IMR-90 (cell line): Measurements from ENCODE around the gene ZNF407. TPM values are rescaled to one million over a fixed set of nuclear protein-coding genes. Genes with fewer than 3 reads are reported as not detected.

Experiments used
- ATAC-seq: fragments of 200-7000 bp; cut with Tn5 transposase; 2 replicates; pipeline ENCODE4 v1.9.1; 2020; ENCODE audit warnings: low read depth, mild to moderate bottlenecking, moderate library complexity
- BruUV-seq: library from RNA; stranded (reverse); fragments of 400-500 nt; replicated peaks from 2 replicates; lab custom pipeline; 2021; lab: Mats Ljungman, UMichigan
- CTCF ChIA-PET: fragments of 300-600 bp; formaldehyde crosslinking; extraction: SDS; loops from one replicate; lab custom pipeline; 2021; ENCODE audit warnings: antibody characterized with exemption; lab: Yijun Ruan, JAX
- POLR2A ChIA-PET: fragments of 300-600 bp; sonication (Branson Sonifier 250); formaldehyde crosslinking; loops from one replicate; lab custom pipeline; 2022; ENCODE audit warnings: antibody characterized with exemption; ENCODE audit not compliant: unreplicated experiment; lab: Charles Lee
- DNase-seq: peaks from one replicate; pipeline ENCODE4 v3.0.0; 2013
- H2AFZ ChIP-seq: replicated peaks from 2 replicates; pipeline ENCODE3; 2013; ENCODE audit warnings: low read length, mild to moderate bottlenecking; ENCODE audit not compliant: poor library complexity
- H2AK5ac ChIP-seq: 2 replicates; pipeline ENCODE4 v1.6.1; 2013; ENCODE audit warnings: low read depth, low read length, inconsistent platforms
- H2AK9ac ChIP-seq: replicated peaks from 2 replicates; pipeline ENCODE3; 2013; ENCODE audit warnings: mild to moderate bottlenecking, low read depth, low read length, moderate library complexity; ENCODE audit not compliant: poor library complexity
- H2BK120ac ChIP-seq: 2 replicates; pipeline ENCODE4 v1.6.1; 2013; ENCODE audit warnings: low read depth, low read length, inconsistent platforms
- H2BK15ac ChIP-seq: 3 replicates; pipeline ENCODE4 v1.6.1; 2013; ENCODE audit warnings: low read depth, low read length, inconsistent platforms
- H2BK20ac ChIP-seq: 2 replicates; pipeline ENCODE4 v1.6.1; 2013; ENCODE audit warnings: low read depth, mild to moderate bottlenecking, inconsistent platforms, low read length, moderate library complexity
- H2BK5ac ChIP-seq: 2 replicates; pipeline ENCODE4 v1.6.1; 2013; ENCODE audit warnings: mild to moderate bottlenecking, low read depth, low read length, inconsistent platforms; ENCODE audit not compliant: poor library complexity, severe bottlenecking
- H3K14ac ChIP-seq: replicated peaks from 2 replicates; pipeline ENCODE4 v1.6.1; 2013; ENCODE audit warnings: low read depth, low read length, inconsistent platforms
- H3K18ac ChIP-seq: 2 replicates; pipeline ENCODE4 v1.6.1; 2013; ENCODE audit warnings: low read depth, low read length, control low read depth
- H3K23ac ChIP-seq: 2 replicates; pipeline ENCODE4 v1.6.1; 2013; ENCODE audit warnings: low read depth, low read length, inconsistent platforms
- H3K27ac ChIP-seq: 2 replicates; pipeline ENCODE4 v1.5.1; 2013; ENCODE audit warnings: mild to moderate bottlenecking, control low read depth, low read length; ENCODE audit not compliant: insufficient read depth
- H3K27me3 ChIP-seq: 2 replicates; pipeline ENCODE4 v1.6.1; 2013; ENCODE audit warnings: low read length; ENCODE audit not compliant: control insufficient read depth, insufficient read depth
- H3K36me3 ChIP-seq: 2 replicates; pipeline ENCODE4 v1.6.1; 2013; ENCODE audit warnings: low read length, mixed read lengths; ENCODE audit not compliant: control insufficient read depth, insufficient read depth
- H3K4ac ChIP-seq: 2 replicates; pipeline ENCODE4 v1.6.1; 2013; ENCODE audit warnings: low read depth, low read length, inconsistent platforms
- H3K4me1 ChIP-seq: 2 replicates; pipeline ENCODE4 v1.6.1; 2013; ENCODE audit warnings: low read length, mixed read lengths; ENCODE audit not compliant: control insufficient read depth, insufficient read depth
- H3K4me2 ChIP-seq: 2 replicates; pipeline ENCODE4 v1.6.1; 2013; ENCODE audit warnings: low read depth, mild to moderate bottlenecking, control low read depth, low read length, moderate library complexity
- H3K4me3 ChIP-seq: 2 replicates; pipeline ENCODE4 v1.5.1; 2013; ENCODE audit warnings: low read depth, mild to moderate bottlenecking, control low read depth, low read length, moderate library complexity; ENCODE audit not compliant: insufficient read depth
- H3K56ac ChIP-seq: 2 replicates; pipeline ENCODE4 v1.6.1; 2013; ENCODE audit warnings: low read length, inconsistent platforms; ENCODE audit not compliant: insufficient read depth; ENCODE audit errors: extremely low read depth
- H3K79me1 ChIP-seq, 2 experiments: 2 replicates each; pipeline ENCODE4 v1.6.1; 2013; ENCODE audit warnings: low read length in 2 of 2, inconsistent platforms in 1 of 2, low read depth in 1 of 2
- H3K9ac ChIP-seq: 2 replicates; pipeline ENCODE4 v1.6.1; 2013; ENCODE audit warnings: low read depth, low read length, control low read depth
- H3K9me1 ChIP-seq: 2 replicates; pipeline ENCODE4 v1.6.1; 2013; ENCODE audit warnings: low read length, inconsistent platforms; ENCODE audit not compliant: insufficient read depth
- H3K9me3 ChIP-seq: 2 replicates; pipeline ENCODE4 v1.6.1; 2013; ENCODE audit warnings: low read length; ENCODE audit not compliant: control insufficient read depth, insufficient read depth
- H4K20me1 ChIP-seq: 2 replicates; pipeline ENCODE4 v1.6.1; 2013; ENCODE audit warnings: low read length, inconsistent platforms; ENCODE audit not compliant: insufficient read depth
- H4K5ac ChIP-seq: 2 replicates; pipeline ENCODE4 v1.6.1; 2013; ENCODE audit warnings: mild to moderate bottlenecking, low read depth, low read length, control low read depth
- H4K8ac ChIP-seq, 2 experiments: 2 replicates each; pipeline ENCODE4 v1.6.1; 2013; ENCODE audit warnings: low read depth in 2 of 2, low read length in 2 of 2, control low read depth in 1 of 2, inconsistent platforms in 1 of 2
- H4K91ac ChIP-seq: 2 replicates; pipeline ENCODE4 v1.6.1; 2013; ENCODE audit warnings: low read depth, low read length, inconsistent platforms; ENCODE audit not compliant: insufficient read depth
- BHLHE40 ChIP-seq: fragments of 150-350 bp; IDR thresholded peaks from 2 replicates; pipeline ENCODE4 v1.6.1; 2016; ENCODE audit warnings: mild to moderate bottlenecking, low read depth, low read length
- CEBPB ChIP-seq: IDR thresholded peaks from 2 replicates; pipeline ENCODE4 v1.6.1; 2012; ENCODE audit warnings: low read depth, low read length, improper control_type of control experiment
- FOS ChIP-seq: fragments of 150-350 bp; IDR thresholded peaks from 2 replicates; pipeline ENCODE4 v1.6.1; 2016; ENCODE audit warnings: low read depth, low read length
- MAFK ChIP-seq: IDR thresholded peaks from 2 replicates; pipeline ENCODE4 v1.6.1; 2012; ENCODE audit warnings: low read depth, low read length, improper control_type of control experiment
- MAZ ChIP-seq: IDR thresholded peaks from 2 replicates; pipeline ENCODE4 v1.6.1; 2012; ENCODE audit warnings: low read depth, mild to moderate bottlenecking, low read length, improper control_type of control experiment, moderate library complexity, borderline replicate concordance
- NFE2L2 ChIP-seq: fragments of 150-350 bp; IDR thresholded peaks from 2 replicates; pipeline ENCODE4 v1.6.1; 2016; ENCODE audit warnings: low read depth, mild to moderate bottlenecking, low read length
- RAD21 ChIP-seq: IDR thresholded peaks from 2 replicates; pipeline ENCODE4 v1.6.1; 2012; ENCODE audit warnings: low read length, improper control_type of control experiment
- RCOR1 ChIP-seq: IDR thresholded peaks from 2 replicates; pipeline ENCODE4 v1.6.1; 2012; ENCODE audit warnings: mild to moderate bottlenecking, low read length, improper control_type of control experiment; ENCODE audit not compliant: insufficient replicate concordance
- RFX5 ChIP-seq: IDR thresholded peaks from 2 replicates; pipeline ENCODE4 v1.8.0; 2012; ENCODE audit warnings: low read depth, mild to moderate bottlenecking, low read length, moderate library complexity
- SMC3 ChIP-seq: fragments of 150-350 bp; IDR thresholded peaks from 2 replicates; pipeline ENCODE4 v1.6.1; 2016; ENCODE audit warnings: low read depth, mild to moderate bottlenecking, antibody characterized with exemption, low read length, moderate library complexity
- WGBS, 2 experiments: methylation state at CpG; one replicate each; pipeline versions ENCODE4 v1.1.5 to v1.1.7; 2013; ENCODE audit warnings: missing lambda C conversion rate in 2 of 2; ENCODE audit not compliant: insufficient read length in 1 of 2; ENCODE audit errors: extremely low coverage in 2 of 2; 5-methylcytosine and 5-hydroxymethylcytosine counted together
- dilution Hi-C: fragments of 300-500 bp; cut with HindIII; formaldehyde crosslinking; loops from one replicate; pipeline ENCODE4 v1.14.3; 2018; ENCODE audit warnings: low sequenced_read_pairs; ENCODE audit not compliant: unreplicated experiment
- in situ Hi-C: fragments of 300-500 bp; cut with MboI; formaldehyde crosslinking; loops from 3 replicates; pipeline ENCODE4 v1.14.3; 2019; ENCODE audit warnings: low sequenced_read_pairs, inconsistent platforms, mixed read lengths
- intact Hi-C: fragments of 100-400 bp; cut with micrococcal nuclease; formaldehyde crosslinking; loops from 2 replicates; pipeline ENCODE4 v1.10.0; 2022
- polyA plus RNA-seq, 3 experiments: library from polyadenylated mRNA; depleted of rRNA; stranded (reverse); fragments of >200 nt; gene quantifications; 2 replicates each; pipeline ENCODE4 v1.2.3, GENCODE V29; 2012; ENCODE audit warnings: low replicate concordance in 1 of 3
- total RNA-seq: library from RNA; depleted of rRNA; stranded (reverse); fragments of >200 nt; gene quantifications from 2 replicates; pipeline ENCODE4 v1.2.3, GENCODE V29; 2012
- TF ChIP-seq, protein P1 (sequence below): fragments of 150-350 bp; IDR thresholded peaks from 2 replicates; pipeline ENCODE4 v1.6.1; 2016; ENCODE audit warnings: low read depth, mild to moderate bottlenecking, low read length, moderate library complexity, borderline replicate concordance
- TF ChIP-seq, protein P2 (sequence below): fragments of 150-350 bp; IDR thresholded peaks from 2 replicates; pipeline ENCODE4 v1.6.1; 2017; ENCODE audit warnings: mild to moderate bottlenecking, antibody characterized with exemption, low read length, low read depth

ZNF407 gene
- total and polyA plus RNA-seq, 2 of the 4 experiments (the other 2 are of a cell fraction): 3.1 to 20.1 TPM

DNA sequence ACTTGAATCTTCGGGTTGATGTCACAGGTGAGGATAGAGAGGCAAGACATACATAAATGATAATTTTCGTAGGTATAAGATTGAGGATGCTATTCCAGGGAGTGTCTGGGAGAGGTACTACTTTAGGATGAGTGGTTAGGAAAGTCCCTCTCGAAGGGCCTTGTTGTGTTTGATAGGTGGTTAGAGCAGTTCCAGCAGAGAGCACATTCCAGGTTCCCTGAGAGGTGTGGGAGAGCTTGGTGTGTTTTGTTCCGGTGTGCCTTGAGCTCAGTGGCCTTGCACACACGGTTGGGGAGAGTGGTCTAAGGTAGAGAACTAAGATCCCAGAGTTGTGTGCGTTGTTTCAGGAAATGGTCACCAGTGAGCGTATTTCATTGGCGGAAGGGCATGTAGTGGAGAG is 191.4 kb downstream of the ZNF407 start:
- H2BK120ac ChIP-seq: no peak overlapping the region
- H4K5ac ChIP-seq: no peak overlapping the region
- no peak overlapping the region for H2BK5ac ChIP-seq
- no peak overlapping the region for H4K91ac ChIP-seq
- no peak overlapping the region for H4K8ac ChIP-seq
- dilution Hi-C loops: no loop called here
- peaks cover 6% of the 10 kb centered on the region for H3K9me1 ChIP-seq
- intact Hi-C loops: no loop called here
- no peaks in the 10 kb centered on the region for H3K27me3 ChIP-seq
- no peaks in the 10 kb centered on the region for H4K20me1 ChIP-seq
- peaks cover 3% of the 10 kb centered on the region; the same call in 1 of the 2 replicates for H3K4me1 ChIP-seq
- no peak overlapping the region for H3K9ac ChIP-seq
- TF ChIP-seq, protein P1, sequence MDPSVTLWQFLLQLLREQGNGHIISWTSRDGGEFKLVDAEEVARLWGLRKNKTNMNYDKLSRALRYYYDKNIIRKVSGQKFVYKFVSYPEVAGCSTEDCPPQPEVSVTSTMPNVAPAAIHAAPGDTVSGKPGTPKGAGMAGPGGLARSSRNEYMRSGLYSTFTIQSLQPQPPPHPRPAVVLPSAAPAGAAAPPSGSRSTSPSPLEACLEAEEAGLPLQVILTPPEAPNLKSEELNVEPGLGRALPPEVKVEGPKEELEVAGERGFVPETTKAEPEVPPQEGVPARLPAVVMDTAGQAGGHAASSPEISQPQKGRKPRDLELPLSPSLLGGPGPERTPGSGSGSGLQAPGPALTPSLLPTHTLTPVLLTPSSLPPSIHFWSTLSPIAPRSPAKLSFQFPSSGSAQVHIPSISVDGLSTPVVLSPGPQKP: no peak
- TF ChIP-seq SMC3: no peak
- TF ChIP-seq BHLHE40: no peak
- no peak for TF ChIP-seq MAZ
- no peak for TF ChIP-seq CEBPB
- TF ChIP-seq, protein P2, sequence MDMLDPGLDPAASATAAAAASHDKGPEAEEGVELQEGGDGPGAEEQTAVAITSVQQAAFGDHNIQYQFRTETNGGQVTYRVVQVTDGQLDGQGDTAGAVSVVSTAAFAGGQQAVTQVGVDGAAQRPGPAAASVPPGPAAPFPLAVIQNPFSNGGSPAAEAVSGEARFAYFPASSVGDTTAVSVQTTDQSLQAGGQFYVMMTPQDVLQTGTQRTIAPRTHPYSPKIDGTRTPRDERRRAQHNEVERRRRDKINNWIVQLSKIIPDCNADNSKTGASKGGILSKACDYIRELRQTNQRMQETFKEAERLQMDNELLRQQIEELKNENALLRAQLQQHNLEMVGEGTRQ: no peak
- TF ChIP-seq RFX5: no peak
- TF ChIP-seq FOS: no peak
- no peak for TF ChIP-seq NFE2L2
- TF ChIP-seq RCOR1: no peak
- TF ChIP-seq MAFK: no peak
- no peak for TF ChIP-seq RAD21
- peaks cover 0 to 7% of the 10 kb centered on the region in 2 experiments; a peak in 1 of 4 replicates for H3K79me1 ChIP-seq
- ATAC-seq (no peak), DNase-seq (no peak)
- no peak overlapping the region for H2BK20ac ChIP-seq
- POLR2A ChIA-PET: no interaction called here
- no TSS peak for BruUV-seq
- H3K27ac ChIP-seq: no peak overlapping the region
- no peak overlapping the region for H3K4me2 ChIP-seq
- no peaks in the 10 kb centered on the region for H3K9me3 ChIP-seq
- no peak overlapping the region for H3K14ac ChIP-seq
- peaks cover 3% of the 10 kb centered on the region for H3K36me3 ChIP-seq
- no peak overlapping the region for H2AFZ ChIP-seq
- WGBS, 2 experiments: 92% methylated on average over 4 of the region's 8 CpGs; no CpG with 5 or more reads in 1 of the 2 experiments
- H3K23ac ChIP-seq: no peak overlapping the region
- H3K56ac ChIP-seq: no peak overlapping the region
- H2BK15ac ChIP-seq: no peak overlapping the region
- no peak overlapping the region for H2AK5ac ChIP-seq
- CTCF ChIA-PET: no interaction called here
- H2AK9ac ChIP-seq: no peak overlapping the region
- no peak overlapping the region for H3K4me3 ChIP-seq
- in situ Hi-C loops: no loop called here
- H3K4ac ChIP-seq: no peak overlapping the region
- H3K18ac ChIP-seq: no peak overlapping the region
